Activated CD8-positive, alpha-beta memory T cell treated with anti-CD3 and anti-CD28 coated beads, Interleukin-2, amount 50 U/mL, for 48 hours (primary cell): ENCODE measurements around the gene MRPL19.
"Not testable (repeated sequence)": the region's sequence is repeated elsewhere in the genome, so short reads cannot be mapped to it uniquely, and the experiment has no call there.

ENCODE experiments used
- DNase-seq: peaks from one replicate; pipeline ENCODE4 v3.0.0-alpha.2; 2020

The MRPL19 gene

GRCh38 chr2:75675908-75676307, 29.3 kb downstream of the MRPL19 start:
- no peak for DNase-seq

GRCh38 chr2:75676464-75676863, 29.9 kb downstream of the MRPL19 start:
- no peak for DNase-seq

GRCh38 chr2:75679556-75679955, 33.0 kb downstream of the MRPL19 start:
- DNase-seq = no peak

- no peak for DNase-seq
These were observed 33.8 kb downstream of the MRPL19 start for GRCh38 chr2:75680402-75680801.

GRCh38 chr2:75683430-75683829, 36.8 kb downstream of the MRPL19 start:
- DNase-seq = not testable (repeated sequence)

GRCh38 chr2:75688196-75688595, 41.6 kb downstream of the MRPL19 start:
- no peak for DNase-seq

GRCh38 chr2:75698918-75699317, 52.3 kb downstream of the MRPL19 start:
- DNase-seq = no peak

- no peak for DNase-seq
These were observed 56.0 kb downstream of the MRPL19 start for GRCh38 chr2:75702593-75702992.

- DNase-seq = no peak
These were observed 57.2 kb downstream of the MRPL19 start for GRCh38 chr2:75703589-75704287.

- no peak for DNase-seq
These were observed 59.3 kb downstream of the MRPL19 start for GRCh38 chr2:75705921-75706320.

GRCh38 chr2:75707901-75708300, 61.3 kb downstream of the MRPL19 start:
- DNase-seq = no peak

- no peak for DNase-seq
These were observed 62.7 kb downstream of the MRPL19 start for GRCh38 chr2:75709297-75709696.

- DNase-seq = no peak
These were observed 63.6 kb downstream of the MRPL19 start for GRCh38 chr2:75710220-75710576.

- DNase-seq = peak; percentile 90
These were observed 64.1 kb downstream of the MRPL19 start, which contains the start of gene GCFC2 for GRCh38 chr2:75710577-75711253. TSS of gene GCFC2 (minus strand) at chr2:75710915. CDS start at chr2:75710855, 60 bp downstream.

- not testable (repeated sequence) for DNase-seq
These were observed 65.0 kb downstream of the MRPL19 start for GRCh38 chr2:75711590-75711989.

GRCh38 chr2:75716406-75716805, 69.8 kb downstream of the MRPL19 start:
- no peak for DNase-seq

- no peak for DNase-seq
These were observed 73.0 kb downstream of the MRPL19 start for GRCh38 chr2:75719616-75720015.

- DNase-seq = no peak
These were observed 73.9 kb downstream of the MRPL19 start for GRCh38 chr2:75720525-75720924.

- DNase-seq = no peak
These were observed 76.1 kb downstream of the MRPL19 start for GRCh38 chr2:75722687-75723086.

GRCh38 chr2:75728614-75729419, 82.2 kb downstream of the MRPL19 start:
- DNase-seq = no peak

GRCh38 chr2:75729861-75730260, 83.3 kb downstream of the MRPL19 start:
- no peak for DNase-seq

- DNase-seq = no peak
These were observed 89.7 kb downstream of the MRPL19 start for GRCh38 chr2:75736276-75736675.

GRCh38 chr2:75737961-75738360, 91.4 kb downstream of the MRPL19 start:
- DNase-seq = no peak
